PC-3 (cell line): ENCODE measurements around the gene MOB3A.

Experiments
- EZH2 ChIP-seq: fragments of 300-600 bp; sonication (generic); IDR thresholded peaks from one replicate; pipeline ENCODE4 v1.6.1; 2017; ENCODE audit warnings: antibody characterized with exemption, mild to moderate bottlenecking, low read length; ENCODE audit not compliant: unreplicated experiment
- TF ChIP-seq, protein P1 (sequence below): fragments of 300-600 bp; sonication (generic); conservative IDR thresholded peaks from 2 replicates; pipeline ENCODE4 v1.5.1; 2017; ENCODE audit warnings: antibody characterized with exemption, low read depth, mild to moderate bottlenecking, low read length

DNA sequence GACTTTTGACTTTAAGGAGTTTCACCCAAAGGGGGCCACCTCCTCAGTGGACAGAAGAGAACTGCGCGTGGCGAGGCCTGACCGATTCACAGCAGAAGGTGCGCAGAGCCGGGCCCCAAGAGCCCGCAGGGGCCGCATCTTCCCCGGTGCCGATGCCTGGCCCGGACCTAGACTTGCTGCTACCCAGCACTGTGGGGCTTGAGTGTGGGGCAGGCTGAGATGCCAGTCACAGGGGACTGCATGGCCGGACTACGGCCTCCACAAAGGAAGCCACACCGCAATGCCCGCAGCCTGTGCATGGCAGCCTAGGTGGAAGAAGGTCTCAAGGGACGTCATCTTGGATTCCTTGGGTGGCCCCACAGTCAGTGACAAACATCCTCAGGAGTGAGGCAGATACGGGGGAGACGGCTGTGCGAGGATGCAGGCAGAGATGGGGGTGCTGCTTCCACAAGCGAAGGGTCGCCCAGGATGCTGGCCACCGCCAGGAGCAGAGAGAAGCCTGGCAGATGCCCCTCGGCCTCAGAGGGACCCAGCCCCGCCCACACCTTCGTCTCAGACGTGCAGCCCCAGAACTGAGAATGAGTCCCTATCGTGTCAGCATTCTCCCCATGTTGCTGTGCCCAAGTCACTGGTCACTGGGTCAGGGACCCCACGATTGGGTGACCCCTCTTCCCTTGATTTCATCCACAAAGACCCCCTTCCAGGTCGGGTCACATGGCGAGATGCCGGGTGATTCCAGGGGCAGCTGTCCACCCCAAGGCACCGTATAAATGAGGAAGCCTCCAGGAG, 16.9 kb downstream of the MOB3A start:
- no peak for TF ChIP-seq EZH2
- TF ChIP-seq, protein P1, sequence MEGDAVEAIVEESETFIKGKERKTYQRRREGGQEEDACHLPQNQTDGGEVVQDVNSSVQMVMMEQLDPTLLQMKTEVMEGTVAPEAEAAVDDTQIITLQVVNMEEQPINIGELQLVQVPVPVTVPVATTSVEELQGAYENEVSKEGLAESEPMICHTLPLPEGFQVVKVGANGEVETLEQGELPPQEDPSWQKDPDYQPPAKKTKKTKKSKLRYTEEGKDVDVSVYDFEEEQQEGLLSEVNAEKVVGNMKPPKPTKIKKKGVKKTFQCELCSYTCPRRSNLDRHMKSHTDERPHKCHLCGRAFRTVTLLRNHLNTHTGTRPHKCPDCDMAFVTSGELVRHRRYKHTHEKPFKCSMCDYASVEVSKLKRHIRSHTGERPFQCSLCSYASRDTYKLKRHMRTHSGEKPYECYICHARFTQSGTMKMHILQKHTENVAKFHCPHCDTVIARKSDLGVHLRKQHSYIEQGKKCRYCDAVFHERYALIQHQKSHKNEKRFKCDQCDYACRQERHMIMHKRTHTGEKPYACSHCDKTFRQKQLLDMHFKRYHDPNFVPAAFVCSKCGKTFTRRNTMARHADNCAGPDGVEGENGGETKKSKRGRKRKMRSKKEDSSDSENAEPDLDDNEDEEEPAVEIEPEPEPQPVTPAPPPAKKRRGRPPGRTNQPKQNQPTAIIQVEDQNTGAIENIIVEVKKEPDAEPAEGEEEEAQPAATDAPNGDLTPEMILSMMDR = no peak
